ENCODE results near the gene SLC27A4. TPM values are rescaled to one million over a fixed set of nuclear protein-coding genes. Genes with fewer than 3 reads are reported as not detected.

SLC27A4 gene
- total RNA-seq, 2 donors from 2014 or later, result 15.0 to 17.1 TPM

DNA sequence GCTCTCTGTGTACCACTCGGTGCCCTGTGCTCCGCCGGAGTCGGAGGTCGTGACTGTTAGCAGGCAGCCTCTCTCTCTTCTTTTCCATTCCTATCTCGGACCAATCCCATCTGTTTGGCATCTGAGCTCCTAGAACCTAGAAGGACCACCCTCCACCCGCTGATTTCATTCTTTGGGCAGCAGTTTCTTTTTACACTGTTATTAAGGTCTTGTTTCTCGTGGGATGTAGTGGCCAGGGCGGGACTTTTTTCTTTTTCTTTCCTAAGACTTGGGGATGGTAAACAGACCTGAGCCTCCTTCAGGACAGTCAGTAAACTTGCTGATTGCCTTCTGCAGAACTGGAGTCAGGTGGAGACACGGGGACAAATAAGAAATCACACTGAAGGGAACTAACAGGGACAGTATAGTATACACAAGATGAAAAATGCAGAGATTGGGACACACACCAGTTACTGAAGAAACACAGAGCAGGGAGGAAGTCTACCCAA, 31.3 kb downstream of the SLC27A4 start:
- DNase-seq, result no peak
- Histone ChIP-seq H3K4me3 (peak overlapping the region; percentile 77 to 88), H3K9me3 (no peaks in the 10 kb centered on the region), H3K27me3 (no peaks in the 10 kb centered on the region), H3K36me3 (replicated peaks in 1 of 2; ENCODE audit: insufficient read depth in 1 of 2, low read depth in 2 of 2) (no peaks in the 10 kb centered on the region), H3K27ac (peak overlapping the region; percentile 79 to 96 (median 93)), H3K4me1 (peaks cover 20% of the 10 kb centered on the region)
- no peak for ATAC-seq
- intact Hi-C loops (cut with DNase I), result no loop called here
- WGBS, 2 donors, result 0% methylated on average over 10 of the region's 10 CpGs
- TF ChIP-seq POLR2A (IDR thresholded peaks at IDR 0.05), result no peak
- TF ChIP-seq, protein P1, sequence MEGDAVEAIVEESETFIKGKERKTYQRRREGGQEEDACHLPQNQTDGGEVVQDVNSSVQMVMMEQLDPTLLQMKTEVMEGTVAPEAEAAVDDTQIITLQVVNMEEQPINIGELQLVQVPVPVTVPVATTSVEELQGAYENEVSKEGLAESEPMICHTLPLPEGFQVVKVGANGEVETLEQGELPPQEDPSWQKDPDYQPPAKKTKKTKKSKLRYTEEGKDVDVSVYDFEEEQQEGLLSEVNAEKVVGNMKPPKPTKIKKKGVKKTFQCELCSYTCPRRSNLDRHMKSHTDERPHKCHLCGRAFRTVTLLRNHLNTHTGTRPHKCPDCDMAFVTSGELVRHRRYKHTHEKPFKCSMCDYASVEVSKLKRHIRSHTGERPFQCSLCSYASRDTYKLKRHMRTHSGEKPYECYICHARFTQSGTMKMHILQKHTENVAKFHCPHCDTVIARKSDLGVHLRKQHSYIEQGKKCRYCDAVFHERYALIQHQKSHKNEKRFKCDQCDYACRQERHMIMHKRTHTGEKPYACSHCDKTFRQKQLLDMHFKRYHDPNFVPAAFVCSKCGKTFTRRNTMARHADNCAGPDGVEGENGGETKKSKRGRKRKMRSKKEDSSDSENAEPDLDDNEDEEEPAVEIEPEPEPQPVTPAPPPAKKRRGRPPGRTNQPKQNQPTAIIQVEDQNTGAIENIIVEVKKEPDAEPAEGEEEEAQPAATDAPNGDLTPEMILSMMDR (IDR thresholded peaks at IDR 0.05), result no peak

DNA sequence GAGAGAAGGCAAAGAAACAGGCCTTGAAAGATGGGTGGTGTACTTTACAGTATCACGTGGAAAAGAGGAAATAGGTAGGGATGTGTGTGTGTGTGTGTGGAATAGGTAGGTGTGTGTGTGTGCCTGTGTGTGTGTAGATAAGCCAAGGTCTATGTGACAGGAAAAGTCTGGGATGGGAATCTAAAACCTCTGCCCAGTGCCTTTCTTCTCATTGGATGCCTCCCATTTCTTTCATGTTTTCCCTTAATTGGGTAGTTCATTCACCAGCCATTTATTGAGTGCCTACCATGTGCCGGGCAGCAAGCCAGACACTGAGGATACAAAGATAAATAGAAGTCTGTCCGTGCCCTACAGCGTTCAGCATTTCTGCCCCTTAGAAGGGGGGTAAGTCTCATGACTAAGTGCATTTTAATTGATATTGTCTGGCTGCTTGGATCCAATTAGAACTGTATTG, 31.9 kb downstream of the SLC27A4 start:
- no peak for TF ChIP-seq POLR2A (IDR thresholded peaks at IDR 0.05)
- TF ChIP-seq, protein P1 (IDR thresholded peaks at IDR 0.05), result no peak
- Histone ChIP-seq H3K27me3 (no peaks in the 10 kb centered on the region), H3K9me3 (no peaks in the 10 kb centered on the region), H3K27ac (no peak overlapping the region), H3K4me3 (peak overlapping the region in 1 of 2 donors; percentile 77), H3K4me1 (peaks cover 20% of the 10 kb centered on the region), H3K36me3 (replicated peaks in 1 of 2; ENCODE audit: insufficient read depth in 1 of 2, low read depth in 2 of 2) (no peaks in the 10 kb centered on the region)
- WGBS, 2 donors, result 16 to 30% methylated on average over 4 of the region's 4 CpGs
- intact Hi-C loops (cut with DNase I), result no loop called here
- DNase-seq (no peak), ATAC-seq (no peak)

DNA sequence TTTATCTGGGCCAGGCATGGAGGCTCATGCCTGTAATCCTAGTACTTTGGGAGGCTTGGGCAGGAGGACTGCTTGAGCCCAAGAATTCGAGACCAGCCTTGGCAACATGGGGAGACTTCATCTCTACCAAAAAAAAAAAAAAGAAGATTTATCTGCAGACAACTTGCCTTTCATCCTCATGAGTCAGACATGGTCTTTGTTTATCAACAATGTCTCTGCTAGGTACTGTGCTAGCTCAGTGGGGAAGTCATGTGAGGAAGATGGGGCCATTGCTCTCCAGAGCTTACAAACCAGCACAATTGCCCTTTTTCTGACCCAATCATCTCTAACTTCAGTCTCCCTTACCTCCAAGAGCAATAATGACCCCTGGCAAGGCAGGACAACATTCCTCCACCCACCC, 32.5 kb downstream of the SLC27A4 start:
- no peak overlapping the region for H3K27ac ChIP-seq
- intact Hi-C loops (cut with DNase I), result no loop called here
- H3K4me3 ChIP-seq, result no peak overlapping the region
- H3K9me3 ChIP-seq, result no peaks in the 10 kb centered on the region
- peaks cover 20% of the 10 kb centered on the region for H3K4me1 ChIP-seq
- ATAC-seq (no peak), DNase-seq (no peak)
- TF ChIP-seq, protein P1 (IDR thresholded peaks at IDR 0.05), result no peak
- no peak for TF ChIP-seq POLR2A (IDR thresholded peaks at IDR 0.05)
- 60 to 78% methylated on average over 1 of the region's 1 CpG for WGBS, 2 donors
- H3K36me3 ChIP-seq (replicated peaks in 1 of 2; ENCODE audit: insufficient read depth in 1 of 2, low read depth in 2 of 2), result no peaks in the 10 kb centered on the region
- no peaks in the 10 kb centered on the region for H3K27me3 ChIP-seq

GRCh38 chr9:128374221-128374675, 33.9 kb downstream of the SLC27A4 start:
- Histone ChIP-seq H3K36me3 (replicated peaks in 1 of 2; ENCODE audit: insufficient read depth in 1 of 2, low read depth in 2 of 2) (peaks cover 0 to 4% of the 10 kb centered on the region in 2 donors), H3K9me3 (no peaks in the 10 kb centered on the region), H3K27ac (no peak overlapping the region), H3K4me1 (peaks cover 20% of the 10 kb centered on the region), H3K27me3 (no peaks in the 10 kb centered on the region), H3K4me3 (no peak overlapping the region)
- no peak for TF ChIP-seq POLR2A (IDR thresholded peaks at IDR 0.05)
- TF ChIP-seq, protein P1 (IDR thresholded peaks at IDR 0.05), result no peak
- no peak for DNase-seq
- intact Hi-C loops (cut with DNase I), result no loop called here
- no peak for ATAC-seq
- WGBS, 2 donors, result 85 to 88% methylated on average over 6 to 8 of the region's 9 CpGs

- intact Hi-C loops (cut with DNase I), result no loop called here
- Histone ChIP-seq H3K4me3 (no peak overlapping the region), H3K36me3 (replicated peaks in 1 of 2; ENCODE audit: insufficient read depth in 1 of 2, low read depth in 2 of 2) (peaks cover 0 to 4% of the 10 kb centered on the region in 2 donors), H3K27me3 (no peaks in the 10 kb centered on the region), H3K27ac (no peak overlapping the region), H3K4me1 (peaks cover 11% of the 10 kb centered on the region), H3K9me3 (no peaks in the 10 kb centered on the region)
- 86 to 90% methylated on average over 5 of the region's 5 CpGs for WGBS, 2 donors
- TF ChIP-seq POLR2A (IDR thresholded peaks at IDR 0.05), result no peak
- TF ChIP-seq, protein P1 (IDR thresholded peaks at IDR 0.05), result no peak
- ATAC-seq (no peak), DNase-seq (no peak)
Measured at GRCh38 chr9:128375865-128376264, 35.5 kb downstream of the SLC27A4 start.
